UCSD-AML1 (cell line): ENCODE measurements around the gene SBF2.

Experiments
- DNase-seq: peaks from one replicate; lab custom pipeline; 2025; ENCODE audit not compliant: unreplicated experiment; lab: John Stamatoyannopoulos, UW

SBF2 gene

GRCh38 chr11:10317776-10318526 is 23.9 kb upstream of the SBF2 start:
- no peak for DNase-seq

GRCh38 chr11:10317151-10317755 is 23.2 kb upstream of the SBF2 start:
- no peak for DNase-seq

GRCh38 chr11:10315083-10315482 is 21.1 kb upstream of the SBF2 start:
- DNase-seq: no peak

GRCh38 chr11:10314199-10315072 is 20.4 kb upstream of the SBF2 start:
- DNase-seq: no peak

DNA sequence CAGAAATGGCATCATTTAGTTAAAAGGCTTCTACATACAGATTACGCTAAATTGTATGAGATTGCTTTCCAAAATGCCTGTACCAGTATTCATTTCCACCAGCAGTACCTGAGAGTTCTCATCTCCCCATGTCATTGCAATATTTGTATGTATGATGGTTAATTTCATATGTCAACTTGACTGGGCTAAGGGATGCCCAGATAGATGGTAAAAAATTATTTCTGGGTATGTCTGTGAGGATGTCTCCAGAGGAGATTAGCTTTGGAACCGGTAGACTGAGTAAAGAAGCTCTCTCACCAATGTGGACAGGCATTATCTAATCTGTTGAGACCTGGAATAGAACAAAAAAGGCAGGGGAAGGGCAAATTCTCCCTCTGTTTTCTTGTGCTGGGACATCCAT is 17.8 kb upstream of the SBF2 start:
- no peak for DNase-seq

- DNase-seq: no peak
Observed at GRCh38 chr11:10310301-10310841, 16.4 kb upstream of the SBF2 start.

- no peak for DNase-seq
Observed at GRCh38 chr11:10309163-10310093, 15.4 kb upstream of the SBF2 start.

- DNase-seq: no peak
Observed at GRCh38 chr11:10308201-10308954, 14.4 kb upstream of the SBF2 start.

- DNase-seq: peak; percentile 92
Observed at GRCh38 chr11:10307400-10308200, 13.6 kb upstream of the SBF2 start.

DNA sequence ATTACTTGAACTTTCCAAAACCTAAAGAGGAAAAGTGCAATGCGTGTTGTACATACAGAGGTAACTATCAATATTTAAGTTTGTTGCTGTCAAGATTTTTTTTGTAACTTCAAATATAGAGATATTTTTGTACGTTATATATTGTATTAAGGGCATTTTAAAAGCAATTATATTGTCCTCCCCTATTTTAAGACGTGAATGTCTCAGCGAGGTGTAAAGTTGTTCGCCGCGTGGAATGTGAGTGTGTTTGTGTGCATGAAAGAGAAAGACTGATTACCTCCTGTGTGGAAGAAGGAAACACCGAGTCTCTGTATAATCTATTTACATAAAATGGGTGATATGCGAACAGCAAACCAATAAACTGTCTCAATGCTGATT is 13.0 kb upstream of the SBF2 start:
- DNase-seq: no peak

GRCh38 chr11:10305964-10306918 is 12.2 kb upstream of the SBF2 start:
- DNase-seq: peak; percentile 32

DNA sequence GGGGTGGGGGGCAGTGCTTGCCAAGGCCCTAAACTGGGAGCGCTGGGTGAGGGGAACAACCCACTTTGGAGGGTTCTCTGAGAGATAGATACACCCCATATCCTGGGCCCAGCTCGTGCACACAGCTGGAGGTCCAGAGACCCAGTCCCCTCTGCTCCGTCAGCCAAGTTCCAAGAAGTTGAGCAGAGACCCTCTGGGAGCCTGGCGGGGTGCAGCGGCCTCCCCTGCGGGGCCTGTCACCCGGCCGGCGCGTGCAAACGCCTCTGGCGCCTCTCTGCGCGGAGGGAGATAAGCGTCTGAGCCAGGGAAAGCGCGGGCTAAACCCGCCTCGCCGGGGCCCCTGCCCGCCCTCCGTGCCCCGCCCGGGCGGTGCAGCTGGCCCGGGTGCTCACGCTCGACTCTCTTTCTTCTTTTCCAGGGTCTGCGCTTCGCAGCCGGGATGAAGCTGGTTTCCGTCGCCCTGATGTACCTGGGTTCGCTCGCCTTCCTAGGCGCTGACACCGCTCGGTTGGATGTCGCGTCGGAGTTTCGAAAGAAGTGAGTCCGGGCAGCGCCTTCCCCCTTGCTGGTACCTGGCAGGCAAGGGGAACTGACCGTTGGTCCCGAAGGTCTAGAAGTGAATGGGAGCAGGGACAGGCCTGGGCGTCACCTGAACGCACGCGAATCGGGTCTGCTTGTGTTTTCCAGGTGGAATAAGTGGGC is 11.4 kb upstream of the SBF2 start:
- DNase-seq: peak; percentile 62

- DNase-seq: peak; percentile 89
Observed at GRCh38 chr11:10304495-10305261, 10.7 kb upstream of the SBF2 start, which contains the start of gene ADM. Gene ADM, plus strand, starts transcription at chr11:10305073. Its CDS starts 628 bp downstream, at chr11:10305701.

- peak; percentile 68 for DNase-seq
Observed at GRCh38 chr11:10303558-10304363, 9.7 kb upstream of the SBF2 start.

DNA sequence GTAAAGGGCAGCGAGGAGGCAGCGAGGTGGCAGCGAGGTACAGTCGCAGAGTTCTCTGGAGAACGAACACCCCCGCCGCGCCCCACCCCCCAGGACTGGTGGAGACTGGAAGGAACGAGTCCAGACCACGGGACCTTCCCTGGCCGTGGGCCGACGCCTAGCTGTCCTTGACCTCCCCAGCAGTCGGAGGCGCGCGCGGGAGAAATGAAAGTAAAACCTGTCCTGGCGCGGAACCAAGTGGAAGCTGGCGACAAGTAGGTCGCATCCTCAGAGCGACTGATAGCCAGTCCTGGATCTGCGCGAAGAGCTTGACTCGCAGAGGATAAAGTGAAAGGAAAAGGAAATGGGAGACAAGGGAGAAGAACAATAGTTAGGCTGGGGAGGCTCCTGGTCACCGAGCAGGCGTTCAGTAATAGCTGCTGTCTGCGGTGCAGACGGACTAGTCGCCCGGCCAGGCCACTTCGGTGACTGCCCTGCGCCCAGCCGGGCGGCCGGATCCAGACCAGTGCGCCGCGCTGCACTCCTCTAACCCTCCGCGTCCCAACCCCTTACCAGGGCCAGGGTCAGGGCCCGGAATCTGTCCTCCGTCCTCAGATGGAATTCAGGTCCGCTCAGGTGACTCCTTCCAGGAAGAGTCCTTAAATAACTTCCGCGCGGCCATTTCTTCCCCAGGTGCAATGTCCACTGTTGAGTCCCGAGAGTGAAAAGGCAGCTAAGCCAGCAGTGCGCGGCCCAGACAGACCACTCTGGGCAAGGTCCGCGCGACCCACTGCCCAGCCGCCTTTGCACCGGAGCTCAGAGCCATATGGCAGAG is 8.9 kb upstream of the SBF2 start:
- peak; percentile 69 for DNase-seq
